IPS-18c (cell line): ENCODE measurements around the gene NKX6-1.

Source experiments
- H3K4me3 ChIP-seq: 2 replicates; pipeline ENCODE4 v1.7.0; 2013; ENCODE audit warnings: low read depth, mild to moderate bottlenecking, low read length, moderate library complexity; ENCODE audit not compliant: insufficient read depth
- H3K9me3 ChIP-seq: one replicate; pipeline ENCODE4 v1.6.1; 2013; ENCODE audit warnings: mild to moderate bottlenecking, low read length, moderate library complexity; ENCODE audit not compliant: control insufficient read depth, insufficient read depth

Gene NKX6-1

GRCh38 chr4:84442778-84443177, 56.3 kb downstream of the NKX6-1 start:
- Histone ChIP-seq H3K9me3 (no peaks in the 10 kb centered on the region), H3K4me3 (no peak overlapping the region)
